Stimulated activated naive B cell treated with anti-CD40 and anti-IgM and Interleukin-4, amounts not matched to agents 10 μg/mL and 1 μg/mL and 100 μg/mL, for 72 hours (primary cell): Measurements from ENCODE around the gene DGKG.

Experiments
- ATAC-seq, 2 donors: fragments of 150-1000 bp; cut with Tn5 transposase; replicated peaks; 2 replicates each; pipeline ENCODE4 v1.10.0; 2021; ENCODE audit warnings: moderate library complexity in 1 of 2
- DNase-seq: peaks from one replicate; pipeline ENCODE4 v3.0.0; 2021
- H3K27ac Mint-ChIP-seq: one replicate; pipeline ENCODE4 v1.8.0; 2022; ENCODE audit warnings: mild to moderate bottlenecking, mixed read lengths
- H3K27me3 Mint-ChIP-seq, 2 donors: one replicate each; pipeline ENCODE4 v1.8.0; 2022; ENCODE audit warnings: mixed read lengths in 2 of 2
- H3K36me3 Mint-ChIP-seq, 2 donors: one replicate each; pipeline ENCODE4 v1.8.0; 2022; ENCODE audit warnings: mixed read lengths in 2 of 2, mild to moderate bottlenecking in 1 of 2
- H3K4me1 Mint-ChIP-seq, 2 donors: one replicate each; pipeline ENCODE4 v1.8.0; 2022; ENCODE audit warnings: mixed read lengths in 2 of 2, mild to moderate bottlenecking in 1 of 2
- H3K4me3 Mint-ChIP-seq, 2 donors: one replicate each; pipeline ENCODE4 v1.8.0; 2022; ENCODE audit warnings: mild to moderate bottlenecking in 2 of 2, mixed read lengths in 2 of 2, moderate library complexity in 1 of 2
- H3K9me3 Mint-ChIP-seq, 2 donors: one replicate each; pipeline ENCODE4 v1.8.0; 2022; ENCODE audit warnings: mixed read lengths in 2 of 2, mild to moderate bottlenecking in 1 of 2

Gene DGKG

DNA sequence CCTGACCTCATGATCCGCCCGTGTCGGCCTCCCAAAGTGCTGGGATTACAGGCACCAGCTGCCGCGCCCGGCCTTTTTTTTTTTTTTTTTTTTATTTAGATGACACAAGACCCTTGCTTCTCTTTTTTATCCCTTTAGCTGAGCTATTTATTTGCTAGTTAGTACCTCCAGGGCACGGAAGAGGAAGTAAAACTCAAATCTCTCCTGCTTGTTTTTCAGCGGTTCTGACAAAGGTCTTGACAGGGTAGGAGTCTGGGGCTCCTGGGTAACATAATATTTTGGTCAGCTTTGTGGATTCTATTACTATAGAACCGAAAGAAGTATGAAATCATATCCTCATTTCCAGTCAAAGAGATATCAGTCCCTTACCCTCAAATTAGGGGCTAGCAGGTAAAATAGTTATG lies 209.1 kb downstream of the DGKG start:
- DNase-seq: peak; percentile 69
- Mint-ChIP-seq H3K9me3 (peaks cover 2 to 3% of the 10 kb centered on the region in 2 donors), H3K27ac (peak overlapping the region; percentile 90)

DNA sequence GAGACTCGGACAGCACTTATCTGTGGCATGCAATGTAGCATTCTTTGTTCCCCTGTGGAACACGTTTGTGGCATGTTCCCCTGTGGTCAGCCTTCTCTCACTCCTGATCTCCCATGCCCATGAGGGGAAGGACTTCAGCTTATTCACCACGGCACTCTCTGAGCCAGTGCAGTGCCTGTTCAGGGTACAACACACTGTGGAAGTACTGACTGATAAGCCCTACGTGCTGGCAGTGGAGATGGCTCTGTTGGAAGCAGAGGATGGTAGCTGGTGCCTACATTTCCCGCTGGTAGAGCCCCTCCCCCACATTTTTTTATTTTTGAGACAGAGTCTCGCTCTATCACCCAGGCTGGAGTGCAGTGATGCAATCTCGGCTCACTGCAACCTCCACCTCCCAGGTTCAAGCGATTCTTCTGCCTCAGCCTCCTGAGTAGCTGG lies 209.7 kb downstream of the DGKG start:
- Mint-ChIP-seq H3K9me3 (peaks cover 2 to 3% of the 10 kb centered on the region in 2 donors), H3K4me3 (peak overlapping the region; percentile 19 to 54), H3K27ac (peak overlapping the region; percentile 90), H3K27me3 (peaks cover 4 to 5% of the 10 kb centered on the region in 2 donors), H3K4me1 (peaks cover 32 to 44% of the 10 kb centered on the region in 2 donors), H3K36me3 (peaks cover 3 to 7% of the 10 kb centered on the region in 2 donors)
- peak; percentile 4 for DNase-seq
- ATAC-seq: peak; percentile 28 to 30

More for the DNA sequence above, 209.1 kb downstream of the DGKG start:
- Mint-ChIP-seq H3K4me3 (peak overlapping the region in 1 of 2 donors; percentile 54), H3K27me3 (peaks cover 4 to 5% of the 10 kb centered on the region in 2 donors), H3K36me3 (peaks cover 3 to 7% of the 10 kb centered on the region in 2 donors), H3K4me1 (peaks cover 32 to 44% of the 10 kb centered on the region in 2 donors)
- peak; percentile 93 to 94 for ATAC-seq

DNA sequence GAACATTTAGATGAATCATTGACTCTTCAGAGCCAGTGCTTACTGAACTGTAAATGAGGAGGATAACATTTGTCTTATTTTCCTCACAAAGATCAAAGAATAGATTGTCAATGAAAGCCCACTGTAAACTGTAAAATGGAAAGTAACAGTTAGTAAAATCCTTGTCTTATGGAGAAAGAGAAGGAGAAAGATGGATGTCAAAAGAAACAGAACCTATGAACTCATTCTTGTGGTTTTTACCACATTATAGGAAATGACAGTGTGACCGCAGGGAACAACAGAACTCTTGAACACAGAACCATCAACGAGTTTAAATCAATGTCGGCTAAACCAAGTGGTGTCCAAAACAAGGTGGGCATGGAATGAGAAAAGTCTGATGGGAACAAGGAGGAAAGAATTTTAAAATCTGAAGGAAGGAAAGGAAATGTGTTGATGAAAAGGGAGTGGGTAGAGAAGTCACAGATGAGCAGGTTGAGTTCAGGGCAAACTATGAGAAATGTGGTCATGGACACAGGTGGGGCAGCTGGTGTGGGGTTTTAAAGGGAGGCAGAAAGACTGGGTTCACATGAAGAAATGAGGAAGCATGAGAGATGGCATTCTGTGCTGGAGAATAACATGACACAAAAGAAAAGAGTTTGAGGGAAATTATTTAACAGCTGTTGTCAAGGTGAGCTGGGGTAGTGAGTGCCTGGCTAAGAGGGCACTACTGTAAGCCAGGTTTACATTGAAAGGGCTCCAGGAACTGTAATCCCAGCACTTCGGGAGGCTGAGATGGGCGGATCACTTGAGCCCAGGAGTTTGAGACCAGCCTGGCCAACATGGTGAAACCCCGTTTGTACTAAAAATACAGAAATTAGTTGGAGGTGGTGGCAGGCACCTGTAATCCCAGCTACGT lies 210.7 kb downstream of the DGKG start:
- Mint-ChIP-seq H3K4me3 (peak overlapping the region; percentile 2 to 14), H3K27me3 (peaks cover 4 to 5% of the 10 kb centered on the region in 2 donors)

DNA sequence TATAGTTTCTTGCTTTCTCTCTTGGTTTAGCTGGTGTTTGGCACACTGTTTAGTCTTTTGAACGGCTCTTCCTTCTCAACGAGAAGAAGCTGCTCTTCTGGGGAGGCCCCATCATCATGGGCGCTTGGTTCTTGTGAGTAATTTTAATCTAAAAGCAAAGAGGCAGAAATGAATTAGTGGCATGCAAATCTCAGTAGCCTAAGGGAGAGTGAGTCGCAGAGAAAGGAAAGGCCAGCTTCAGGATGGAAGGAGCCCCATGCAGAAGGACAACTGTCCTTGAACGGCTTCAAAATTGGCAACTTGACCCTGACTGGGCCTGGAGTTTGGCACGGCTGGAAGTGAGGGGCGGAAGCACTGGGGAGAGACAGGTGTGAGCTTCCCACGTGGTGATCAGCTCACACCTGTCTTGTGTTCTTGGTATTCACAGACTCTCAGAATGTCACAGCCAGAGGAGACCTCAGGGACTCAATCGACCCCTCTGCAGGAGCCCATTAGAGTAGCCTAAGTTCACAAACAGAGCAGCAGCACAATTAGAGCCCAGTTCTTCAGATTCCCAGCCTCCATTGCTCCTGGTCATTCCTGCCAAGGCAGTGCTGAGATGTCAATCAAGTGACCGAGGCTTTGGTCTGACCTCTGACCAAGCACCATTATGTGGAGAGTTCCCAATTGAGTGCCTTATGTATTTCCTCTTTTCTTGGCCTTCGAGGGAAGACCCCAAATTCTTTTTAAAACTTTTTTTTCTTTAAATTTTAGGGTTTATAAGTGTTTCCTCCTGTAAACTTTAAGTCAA lies 211.8 kb downstream of the DGKG start:
- DNase-seq: no peak
- Mint-ChIP-seq H3K4me3 (no peak overlapping the region), H3K27ac (no peak overlapping the region), H3K4me1 (peaks cover 32 to 44% of the 10 kb centered on the region in 2 donors), H3K27me3 (peaks cover 4 to 5% of the 10 kb centered on the region in 2 donors), H3K36me3 (peaks cover 3 to 7% of the 10 kb centered on the region in 2 donors), H3K9me3 (peaks cover 2 to 3% of the 10 kb centered on the region in 2 donors)
- no peak for ATAC-seq

More for the DNA sequence above, 210.7 kb downstream of the DGKG start:
- H3K4me1 Mint-ChIP-seq: peaks cover 32 to 44% of the 10 kb centered on the region in 2 donors
- DNase-seq (peak; percentile 19), ATAC-seq (peak; percentile 50 to 72)
- H3K9me3 Mint-ChIP-seq: peaks cover 2 to 3% of the 10 kb centered on the region in 2 donors
- peak overlapping the region; percentile 85 for H3K27ac Mint-ChIP-seq
- H3K36me3 Mint-ChIP-seq: peaks cover 3 to 7% of the 10 kb centered on the region in 2 donors

DNA sequence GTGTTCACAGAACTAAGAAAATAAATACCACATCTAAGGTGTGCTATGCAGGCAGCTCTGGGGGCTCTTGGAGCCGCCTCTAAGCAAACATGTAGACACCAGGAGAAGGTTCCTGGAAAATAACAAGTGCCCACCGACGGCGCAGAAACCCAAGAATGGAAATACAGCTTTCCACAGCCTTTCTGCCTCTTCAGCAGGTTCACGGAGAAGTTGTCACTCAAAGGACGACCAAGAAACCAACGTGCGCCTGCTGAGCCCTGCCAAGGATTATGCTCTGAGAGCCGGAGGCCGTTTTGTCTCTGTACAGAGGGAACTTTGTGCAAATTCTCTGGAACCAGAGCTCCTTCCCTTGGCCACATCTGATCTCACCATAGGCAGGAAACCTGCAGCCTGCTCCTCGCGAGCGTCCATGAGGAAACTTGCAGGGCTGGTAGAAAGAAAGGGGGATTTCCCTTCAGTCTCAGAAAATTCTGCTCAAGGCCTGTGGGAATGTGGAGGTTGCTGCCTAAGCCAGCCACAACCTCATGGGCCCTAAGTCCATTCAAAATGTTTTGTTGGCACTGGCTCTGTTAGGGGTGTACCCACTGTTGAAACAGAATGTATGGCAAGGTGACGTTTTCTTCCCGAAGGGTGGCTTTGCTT lies 212.6 kb downstream of the DGKG start:
- H3K9me3 Mint-ChIP-seq: peaks cover 2 to 3% of the 10 kb centered on the region in 2 donors
- peaks cover 4 to 5% of the 10 kb centered on the region in 2 donors for H3K27me3 Mint-ChIP-seq
- ATAC-seq: no peak
- DNase-seq: no peak
- H3K27ac Mint-ChIP-seq: peak overlapping the region; percentile 51
- H3K36me3 Mint-ChIP-seq: peaks cover 3 to 7% of the 10 kb centered on the region in 2 donors
- no peak overlapping the region for H3K4me3 Mint-ChIP-seq
- H3K4me1 Mint-ChIP-seq: peaks cover 32 to 44% of the 10 kb centered on the region in 2 donors

DNA sequence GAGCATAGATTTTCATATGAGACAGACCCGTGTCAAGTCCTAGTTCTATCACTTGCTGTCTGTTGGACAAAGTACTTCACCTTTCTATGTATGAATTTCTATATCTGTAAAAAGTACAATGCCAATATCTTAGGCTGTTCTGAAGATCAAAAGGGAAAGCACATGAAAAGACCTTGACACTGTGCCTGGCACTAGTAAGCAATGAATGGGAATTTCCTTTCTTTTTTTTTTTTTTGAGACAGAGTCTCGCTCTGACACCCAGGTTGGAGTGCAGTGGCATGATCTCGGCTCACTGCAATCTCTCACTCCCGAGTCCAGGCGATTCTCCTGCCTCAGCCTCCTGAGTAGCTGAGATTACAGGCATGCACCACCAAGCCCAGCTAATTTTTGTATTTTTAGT lies 217.8 kb downstream of the DGKG start:
- peaks cover 2 to 7% of the 10 kb centered on the region in 2 donors for H3K4me1 Mint-ChIP-seq
- H3K36me3 Mint-ChIP-seq: no peaks in the 10 kb centered on the region
- H3K4me3 Mint-ChIP-seq: no peak overlapping the region
- peaks cover 3 to 24% of the 10 kb centered on the region in 2 donors for H3K27me3 Mint-ChIP-seq
- DNase-seq (no peak), ATAC-seq (no peak)
- no peaks in the 10 kb centered on the region for H3K9me3 Mint-ChIP-seq
- no peak overlapping the region for H3K27ac Mint-ChIP-seq

DNA sequence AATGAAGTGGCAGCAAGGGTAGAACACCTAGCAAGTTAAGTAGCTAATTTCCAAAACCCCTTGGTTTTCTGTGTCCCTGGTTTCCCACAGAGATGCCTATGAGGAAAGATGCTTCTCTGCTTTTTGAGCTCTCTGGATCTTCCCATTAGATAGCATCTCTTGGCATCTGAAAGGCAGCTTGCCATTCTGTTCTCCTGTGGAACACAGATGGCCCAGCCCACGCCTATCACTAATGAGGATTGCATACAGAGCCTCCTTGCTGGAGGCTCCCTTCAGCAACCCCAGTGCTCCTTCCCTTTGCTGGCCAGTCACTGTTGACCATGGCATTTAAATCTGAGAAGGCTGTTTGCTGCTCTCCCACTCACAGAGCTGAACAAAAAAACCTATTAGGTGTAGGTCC lies 218.8 kb downstream of the DGKG start:
- H3K27me3 Mint-ChIP-seq: peaks cover 6 to 29% of the 10 kb centered on the region in 2 donors
- H3K9me3 Mint-ChIP-seq: no peaks in the 10 kb centered on the region
- H3K27ac Mint-ChIP-seq: no peak overlapping the region
- DNase-seq (no peak), ATAC-seq (no peak)
- no peak overlapping the region for H3K4me3 Mint-ChIP-seq
- peaks cover 1 to 4% of the 10 kb centered on the region in 2 donors for H3K4me1 Mint-ChIP-seq
- no peaks in the 10 kb centered on the region for H3K36me3 Mint-ChIP-seq

DNA sequence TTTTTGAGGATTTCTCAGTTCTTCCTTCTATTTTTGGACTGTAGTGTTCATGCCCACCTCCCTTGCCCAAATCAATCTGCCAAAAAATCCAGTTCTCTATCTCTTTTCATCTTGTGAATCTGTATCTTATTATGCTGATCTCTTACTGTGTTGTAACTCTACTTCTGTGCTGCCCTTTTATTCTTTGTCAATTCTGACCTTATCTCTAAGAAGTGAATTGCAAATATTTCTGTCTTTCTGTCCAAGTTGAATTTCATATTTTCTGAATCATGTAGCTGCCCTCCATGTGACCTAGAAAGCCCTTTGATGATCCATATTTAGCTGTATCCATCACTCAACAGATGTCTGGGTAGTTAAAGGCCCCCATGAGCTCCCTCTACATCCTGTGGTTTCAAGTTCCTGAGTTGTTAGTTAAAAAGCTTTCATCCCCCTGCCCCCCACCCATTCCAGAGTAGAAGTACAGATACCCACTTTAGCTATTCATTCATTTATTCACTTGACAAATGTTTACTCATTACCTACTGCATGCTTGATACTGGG lies 219.6 kb downstream of the DGKG start:
- DNase-seq: no peak
- no peak overlapping the region for H3K4me3 Mint-ChIP-seq

DNA sequence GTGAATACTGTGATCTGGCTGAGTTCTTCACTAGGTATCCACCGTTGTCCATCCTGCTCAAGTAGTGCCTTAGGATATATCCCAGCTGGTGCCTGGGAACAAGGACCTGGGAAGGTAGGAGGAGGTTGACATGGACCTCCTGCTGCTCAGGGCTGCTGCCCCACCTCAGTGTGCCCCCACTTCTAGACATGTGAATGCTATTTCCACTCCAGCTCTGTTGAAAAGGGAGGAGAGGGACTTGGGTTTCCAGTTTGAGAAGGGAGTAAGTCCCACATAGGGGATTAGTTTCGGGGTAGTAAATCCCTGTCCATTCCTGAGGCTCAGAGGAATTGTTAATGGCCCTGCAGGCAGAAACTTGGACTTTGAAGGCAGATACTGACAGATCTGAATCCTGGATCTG lies 220.2 kb downstream of the DGKG start:
- DNase-seq (no peak), ATAC-seq (no peak)
- peaks cover 2 to 4% of the 10 kb centered on the region in 2 donors for H3K4me1 Mint-ChIP-seq
- no peak overlapping the region for H3K27ac Mint-ChIP-seq
- no peaks in the 10 kb centered on the region for H3K9me3 Mint-ChIP-seq
- H3K4me3 Mint-ChIP-seq: no peak overlapping the region
- peaks cover 10 to 29% of the 10 kb centered on the region in 2 donors for H3K27me3 Mint-ChIP-seq
- H3K36me3 Mint-ChIP-seq: no peaks in the 10 kb centered on the region

More for the DNA sequence above, 219.6 kb downstream of the DGKG start:
- Mint-ChIP-seq H3K36me3 (no peaks in the 10 kb centered on the region), H3K27me3 (peaks cover 10 to 29% of the 10 kb centered on the region in 2 donors), H3K27ac (no peak overlapping the region), H3K9me3 (no peaks in the 10 kb centered on the region), H3K4me1 (peaks cover 2 to 4% of the 10 kb centered on the region in 2 donors)
- no peak for ATAC-seq

DNA sequence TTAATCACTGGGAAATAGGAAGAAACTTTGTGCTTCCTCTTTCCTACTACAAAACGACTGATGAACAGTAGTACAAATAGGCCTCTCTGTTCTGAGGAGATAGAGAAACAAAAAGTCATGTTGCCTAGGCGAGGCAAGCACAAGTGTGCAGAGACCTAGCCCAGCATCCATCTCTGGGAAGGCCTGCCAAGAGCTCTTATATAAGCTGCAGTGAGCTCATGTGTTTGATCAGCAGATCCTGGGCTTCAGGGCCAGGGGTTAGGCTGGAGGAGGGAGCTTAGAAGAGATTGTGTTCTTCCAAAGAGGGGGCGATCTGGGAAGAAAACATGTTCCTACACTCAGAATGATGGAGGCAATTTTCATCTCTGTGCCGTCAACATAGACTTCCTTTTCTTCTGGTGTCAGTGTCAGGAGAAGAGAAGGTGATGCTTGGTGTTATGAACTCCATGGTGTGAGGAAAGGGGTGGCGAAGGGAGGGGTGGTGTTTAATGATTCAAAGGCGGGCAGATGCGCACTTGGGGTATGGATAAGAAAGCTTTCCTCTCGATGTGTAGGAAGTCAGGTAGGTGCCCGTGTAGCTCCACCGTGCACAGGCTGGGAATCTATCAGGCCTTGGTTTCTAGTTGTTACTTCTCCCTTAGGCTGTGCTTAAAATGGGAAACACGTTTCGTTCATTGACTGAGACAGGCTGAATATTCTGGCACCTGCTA lies 223.6 kb downstream of the DGKG start:
- H3K27me3 Mint-ChIP-seq: peaks cover 10 to 24% of the 10 kb centered on the region in 2 donors
- no peak overlapping the region for H3K4me3 Mint-ChIP-seq
- no peak for DNase-seq

DNA sequence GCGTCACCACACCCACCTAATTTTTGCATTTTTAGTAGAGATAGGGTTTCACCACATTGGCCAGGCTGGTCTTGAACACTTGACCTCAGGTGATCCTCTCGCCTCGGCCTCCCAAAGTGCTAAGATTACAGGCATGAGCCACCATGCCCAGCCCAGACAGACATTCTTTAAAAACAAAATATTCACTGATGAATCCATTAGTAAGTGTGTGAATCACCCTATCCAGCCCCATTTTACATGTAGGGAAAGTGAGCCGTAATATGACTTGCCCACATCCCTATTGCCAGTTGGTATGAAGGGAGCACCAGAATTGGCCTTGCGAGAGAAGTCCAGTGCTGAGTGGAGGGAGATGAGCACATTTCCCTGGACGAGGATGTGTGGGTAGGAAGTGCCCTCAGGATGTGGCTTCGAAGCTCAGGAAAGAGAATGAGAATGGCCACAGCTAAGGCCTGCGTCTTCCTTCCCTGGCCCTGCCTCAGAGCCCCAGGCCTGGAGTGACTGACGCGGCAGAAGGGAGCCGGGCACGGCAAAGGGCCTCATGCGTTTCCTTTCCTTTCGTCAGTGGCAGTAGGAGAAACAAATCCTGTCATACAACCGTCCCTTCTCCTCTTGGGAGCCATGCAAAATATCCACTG lies 224.9 kb downstream of the DGKG start:
- Mint-ChIP-seq H3K27me3 (peaks cover 7 to 30% of the 10 kb centered on the region in 2 donors), H3K27ac (no peak overlapping the region), H3K4me1 (peaks cover under 1 to 2% of the 10 kb centered on the region in 2 donors), H3K4me3 (no peak overlapping the region), H3K9me3 (no peaks in the 10 kb centered on the region), H3K36me3 (no peaks in the 10 kb centered on the region)
- ATAC-seq: no peak
- DNase-seq: no peak

More for the DNA sequence above, 223.6 kb downstream of the DGKG start:
- no peak overlapping the region for H3K27ac Mint-ChIP-seq
- peaks cover 2 to 4% of the 10 kb centered on the region in 2 donors for H3K4me1 Mint-ChIP-seq
- ATAC-seq: no peak
- no peaks in the 10 kb centered on the region for H3K36me3 Mint-ChIP-seq
- no peaks in the 10 kb centered on the region for H3K9me3 Mint-ChIP-seq

DNA sequence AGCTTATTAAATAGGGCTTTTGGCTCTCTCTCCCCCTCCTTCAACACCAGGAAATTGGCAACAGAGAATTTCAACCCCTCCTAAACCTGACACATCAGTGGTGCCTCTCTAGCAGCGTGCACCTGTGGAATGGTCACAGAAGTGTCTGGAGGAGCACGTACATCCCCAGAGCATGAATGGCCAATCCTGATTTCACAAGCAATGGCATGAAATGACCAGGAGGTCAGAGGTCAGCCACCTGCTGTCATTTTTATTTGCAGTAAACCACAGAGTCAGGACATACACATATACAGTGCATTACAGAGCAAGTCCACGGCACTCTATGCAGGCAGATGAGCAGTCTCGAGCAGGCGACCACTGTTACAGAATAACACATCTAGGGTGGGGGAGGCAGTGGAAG lies 228.1 kb downstream of the DGKG start:
- Mint-ChIP-seq H3K4me1 (peaks cover 0 to 4% of the 10 kb centered on the region in 2 donors), H3K4me3 (no peak overlapping the region), H3K36me3 (no peaks in the 10 kb centered on the region), H3K27ac (no peak overlapping the region), H3K27me3 (peaks cover 12 to 27% of the 10 kb centered on the region in 2 donors), H3K9me3 (no peaks in the 10 kb centered on the region)
- DNase-seq: no peak
- no peak for ATAC-seq

DNA sequence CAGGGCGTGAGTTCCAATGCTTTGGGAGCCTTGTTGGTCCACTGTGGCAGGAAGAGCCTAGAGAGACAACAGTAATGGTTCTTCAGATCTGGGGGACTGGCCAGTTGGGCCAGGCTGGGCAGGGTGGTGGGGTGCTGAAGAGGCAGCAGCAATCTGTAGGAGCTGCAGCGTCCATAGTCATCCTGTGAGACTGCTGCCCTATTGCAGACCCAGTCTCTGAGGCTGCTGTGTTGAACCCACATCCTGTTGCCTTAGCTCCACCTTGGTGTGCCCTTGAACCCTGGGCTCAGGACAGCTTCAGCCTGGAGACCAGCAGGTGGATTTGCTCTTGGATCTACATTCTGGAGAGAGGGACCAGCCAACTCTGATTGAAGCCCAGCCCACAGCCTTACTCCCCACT lies 229.5 kb downstream of the DGKG start:
- Mint-ChIP-seq H3K27ac (peak overlapping the region; percentile 63), H3K36me3 (no peaks in the 10 kb centered on the region), H3K27me3 (peaks cover 5 to 25% of the 10 kb centered on the region in 2 donors), H3K9me3 (no peaks in the 10 kb centered on the region), H3K4me3 (no peak overlapping the region), H3K4me1 (peaks cover 0 to 2% of the 10 kb centered on the region in 2 donors)
- ATAC-seq (no peak), DNase-seq (no peak)
